ENCODE results near the gene NTRK2.

Gene NTRK2

GRCh38 chr9:84818791-84819190, 149.3 kb downstream of the NTRK2 start:
- H4K20me1 ChIP-seq (ENCODE audit: control insufficient read depth, insufficient read depth, low read depth, low read length) = no peaks in the 10 kb centered on the region
- no peak overlapping the region for H3K4me2 ChIP-seq (ENCODE audit: low read length)
- no peaks in the 10 kb centered on the region for H3K9me2 ChIP-seq (replicated peaks; ENCODE audit: control insufficient read depth, low read length)
- H3F3A ChIP-seq (ENCODE audit: control insufficient read depth, insufficient read depth) = no peaks in the 10 kb centered on the region
- no peaks in the 10 kb centered on the region for H3K36me3 ChIP-seq (ENCODE audit: control insufficient read depth, low read length)
- no peak overlapping the region for H3K4me3 ChIP-seq (ENCODE audit: low read length)
- TF ChIP-seq EZH2phosphoT487 (IDR thresholded peaks at IDR 0.05; ENCODE audit: borderline replicate concordance, low read length) = no peak
- no peak for TF ChIP-seq CTCF (IDR thresholded peaks at IDR 0.05; ENCODE audit: low read depth, low read length, poor library complexity, severe bottlenecking)
- H3K27me3 ChIP-seq (ENCODE audit: control insufficient read depth, low read length) = no peaks in the 10 kb centered on the region
- H3K27ac ChIP-seq (ENCODE audit: low read depth, low read length) = no peak overlapping the region
- H3K9me3 ChIP-seq (ENCODE audit: control insufficient read depth, insufficient read depth, low read length) = no peaks in the 10 kb centered on the region
- no peaks in the 10 kb centered on the region for H3K79me2 ChIP-seq (ENCODE audit: control insufficient read depth, low read length)
- no peaks in the 10 kb centered on the region for H3K4me1 ChIP-seq (ENCODE audit: control insufficient read depth, low read length)

- Histone ChIP-seq H4K20me1 (ENCODE audit: control insufficient read depth, insufficient read depth, low read depth, low read length) (no peaks in the 10 kb centered on the region), H3K27ac (ENCODE audit: low read depth, low read length) (no peak overlapping the region), H3K27me3 (ENCODE audit: control insufficient read depth, low read length) (no peaks in the 10 kb centered on the region), H3K79me2 (ENCODE audit: control insufficient read depth, low read length) (no peaks in the 10 kb centered on the region), H3K4me2 (ENCODE audit: low read length) (no peak overlapping the region), H3K9me3 (ENCODE audit: control insufficient read depth, insufficient read depth, low read length) (no peaks in the 10 kb centered on the region), H3K36me3 (ENCODE audit: control insufficient read depth, low read length) (no peaks in the 10 kb centered on the region), H3K4me3 (ENCODE audit: low read length) (no peak overlapping the region), H3K9me2 (replicated peaks; ENCODE audit: control insufficient read depth, low read length) (no peaks in the 10 kb centered on the region), H3F3A (ENCODE audit: control insufficient read depth, insufficient read depth) (no peaks in the 10 kb centered on the region), H3K4me1 (ENCODE audit: control insufficient read depth, low read length) (no peaks in the 10 kb centered on the region)
- TF ChIP-seq EZH2phosphoT487 (IDR thresholded peaks at IDR 0.05; ENCODE audit: borderline replicate concordance, low read length) (no peak), CTCF (IDR thresholded peaks at IDR 0.05; ENCODE audit: low read depth, low read length, poor library complexity, severe bottlenecking) (no peak)
Measured at GRCh38 chr9:84819491-84819991, 150.0 kb downstream of the NTRK2 start.

- H3K27me3 ChIP-seq (ENCODE audit: control insufficient read depth, low read length) = no peaks in the 10 kb centered on the region
- H3K36me3 ChIP-seq (ENCODE audit: control insufficient read depth, low read length) = no peaks in the 10 kb centered on the region
- H3K9me3 ChIP-seq (ENCODE audit: control insufficient read depth, insufficient read depth, low read length) = no peaks in the 10 kb centered on the region
- no peaks in the 10 kb centered on the region for H3F3A ChIP-seq (ENCODE audit: control insufficient read depth, insufficient read depth)
- no peaks in the 10 kb centered on the region for H3K4me1 ChIP-seq (ENCODE audit: control insufficient read depth, low read length)
- H3K4me3 ChIP-seq (ENCODE audit: low read length) = no peak overlapping the region
- H3K79me2 ChIP-seq (ENCODE audit: control insufficient read depth, low read length) = no peaks in the 10 kb centered on the region
- no peak overlapping the region for H3K27ac ChIP-seq (ENCODE audit: low read depth, low read length)
- H3K9me2 ChIP-seq (replicated peaks; ENCODE audit: control insufficient read depth, low read length) = no peaks in the 10 kb centered on the region
- no peaks in the 10 kb centered on the region for H4K20me1 ChIP-seq (ENCODE audit: control insufficient read depth, insufficient read depth, low read depth, low read length)
- TF ChIP-seq EZH2phosphoT487 (IDR thresholded peaks at IDR 0.05; ENCODE audit: borderline replicate concordance, low read length) = no peak
- H3K4me2 ChIP-seq (ENCODE audit: low read length) = no peak overlapping the region
Measured at GRCh38 chr9:84821431-84821830, 151.9 kb downstream of the NTRK2 start.

GRCh38 chr9:84822589-84823233, 153.2 kb downstream of the NTRK2 start:
- Histone ChIP-seq H3K4me2 (ENCODE audit: low read length) (no peak overlapping the region), H3K9me3 (ENCODE audit: control insufficient read depth, insufficient read depth, low read length) (no peaks in the 10 kb centered on the region), H3K4me1 (ENCODE audit: control insufficient read depth, low read length) (no peaks in the 10 kb centered on the region), H3K27ac (ENCODE audit: low read depth, low read length) (no peak overlapping the region), H3F3A (ENCODE audit: control insufficient read depth, insufficient read depth) (no peaks in the 10 kb centered on the region), H3K79me2 (ENCODE audit: control insufficient read depth, low read length) (no peaks in the 10 kb centered on the region), H3K9me2 (replicated peaks; ENCODE audit: control insufficient read depth, low read length) (no peaks in the 10 kb centered on the region), H3K4me3 (ENCODE audit: low read length) (no peak overlapping the region), H3K36me3 (ENCODE audit: control insufficient read depth, low read length) (no peaks in the 10 kb centered on the region), H3K27me3 (ENCODE audit: control insufficient read depth, low read length) (no peaks in the 10 kb centered on the region), H4K20me1 (ENCODE audit: control insufficient read depth, insufficient read depth, low read depth, low read length) (no peaks in the 10 kb centered on the region)
- no peak for TF ChIP-seq EZH2phosphoT487 (IDR thresholded peaks at IDR 0.05; ENCODE audit: borderline replicate concordance, low read length)
- no peak for TF ChIP-seq CTCF (IDR thresholded peaks at IDR 0.05; ENCODE audit: low read depth, low read length, poor library complexity, severe bottlenecking)
